GM21390 (cell line): ENCODE data around the gene NEXMIF.
"Not testable (repeated sequence)": the region's sequence is repeated elsewhere in the genome, so short reads cannot be mapped to it uniquely, and the experiment has no call there.

Source experiments
- ATAC-seq: cut with Tn5 transposase; IDR thresholded peaks from one replicate; pipeline ENCODE4 v1.9.1; 2021; ENCODE audit not compliant: unreplicated experiment

The NEXMIF gene

GRCh38 chrX:74797338-74797887 lies 127.8 kb downstream of the NEXMIF start:
- ATAC-seq, result no peak

DNA sequence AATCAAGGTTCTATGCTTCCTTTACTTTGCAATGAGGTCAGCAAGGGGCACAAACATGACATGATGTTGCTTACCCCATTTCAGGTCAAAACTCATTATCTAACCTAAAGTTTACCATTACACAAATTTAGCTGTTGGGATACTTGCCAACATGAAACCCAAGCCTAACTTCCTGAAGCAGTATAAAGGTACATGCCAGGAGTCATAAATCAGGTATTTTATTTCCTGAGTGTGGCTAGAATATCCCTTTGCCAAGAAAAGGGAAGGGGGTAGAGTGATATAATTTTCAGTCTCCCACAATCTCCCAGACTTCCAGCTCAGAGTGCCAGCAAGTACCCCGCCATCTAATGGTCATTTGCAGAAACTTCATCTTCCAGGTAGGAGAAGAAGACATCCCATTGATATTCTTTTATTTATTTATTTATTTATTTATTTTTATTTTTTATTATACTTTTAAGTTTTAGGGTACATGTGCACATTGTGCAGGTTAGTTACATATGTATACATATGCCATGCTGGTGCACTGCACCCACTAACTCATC lies 136.6 kb downstream of the NEXMIF start:
- ATAC-seq, result no peak

DNA sequence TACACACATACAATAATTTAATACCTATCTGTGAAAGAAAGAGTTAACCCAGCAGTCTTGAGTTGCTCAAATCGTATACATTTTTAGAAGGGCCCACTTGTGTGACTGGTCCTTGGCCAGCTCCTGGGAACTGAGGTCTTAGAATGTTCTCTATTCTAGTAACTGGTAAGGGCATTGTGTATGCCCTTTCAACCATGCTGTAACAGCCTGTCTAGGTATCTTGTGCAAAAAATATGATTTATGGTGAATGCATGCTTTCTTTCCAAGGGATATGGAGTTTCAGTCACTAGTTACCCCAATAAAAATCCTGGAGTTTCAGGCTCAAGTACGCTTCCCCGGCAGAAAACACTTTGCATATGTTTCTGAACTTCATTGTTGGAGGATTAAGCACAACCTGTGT lies 140.6 kb downstream of the NEXMIF start:
- ATAC-seq, result no peak

- ATAC-seq, result no peak
These were observed 143.7 kb downstream of the NEXMIF start for GRCh38 chrX:74781507-74782034.

DNA sequence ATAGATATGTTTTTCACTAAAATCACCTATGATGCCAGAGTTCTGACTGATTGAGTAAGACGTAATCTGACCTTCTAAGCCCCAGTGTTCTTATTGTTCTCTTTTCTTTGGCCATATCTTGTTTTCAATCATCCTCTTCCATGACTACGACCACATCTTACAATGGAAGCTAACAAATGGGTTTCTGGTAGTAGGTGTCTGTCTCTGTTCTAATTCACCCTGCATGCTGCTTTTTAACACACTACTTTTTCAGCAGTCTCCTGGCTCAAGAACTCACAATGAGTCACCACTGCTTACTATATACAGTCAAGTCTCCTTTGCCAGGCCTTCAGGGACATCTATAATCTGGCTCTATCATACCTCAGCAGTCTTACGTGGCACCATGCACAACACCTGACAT lies 146.1 kb downstream of the NEXMIF start:
- no peak for ATAC-seq

DNA sequence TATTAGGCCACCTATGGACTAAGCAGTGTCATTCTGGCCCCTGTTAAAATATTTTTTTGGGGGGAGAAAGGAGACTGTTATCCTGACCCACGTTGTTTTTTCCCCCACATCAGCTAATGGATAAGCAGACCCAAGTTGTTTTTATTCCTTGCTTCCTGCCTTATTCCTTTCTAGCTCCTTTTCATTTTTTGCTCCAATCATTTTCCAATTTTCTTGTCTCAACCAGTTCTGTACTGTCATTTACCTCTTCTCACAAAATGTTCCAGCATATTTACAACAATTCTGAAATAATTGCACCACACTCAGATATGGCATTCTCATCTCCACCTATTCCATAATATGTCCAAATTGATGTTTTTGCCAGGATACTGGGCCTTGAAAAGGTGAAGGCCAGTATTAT lies 150.3 kb downstream of the NEXMIF start:
- ATAC-seq, result no peak

DNA sequence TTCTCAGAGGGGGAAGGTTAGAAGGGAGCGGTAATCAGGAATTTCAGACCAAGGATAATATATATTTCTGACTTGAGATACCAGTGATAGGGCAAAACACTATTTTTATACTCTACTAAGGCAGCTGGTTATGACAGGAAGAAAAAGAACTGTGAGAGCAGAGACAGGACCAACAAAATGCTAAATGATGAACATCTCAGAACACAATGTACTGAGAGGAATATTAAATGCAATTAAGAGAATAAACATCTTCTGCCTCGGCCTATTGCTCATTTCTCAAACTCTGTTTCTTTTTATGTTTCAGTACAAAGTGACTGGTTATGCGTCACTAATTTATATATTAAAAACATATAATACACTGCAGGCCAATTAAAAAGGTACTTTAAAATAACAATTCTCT lies 188.8 kb downstream of the NEXMIF start:
- no peak for ATAC-seq

GRCh38 chrX:74705269-74705668 lies 220.0 kb downstream of the NEXMIF start:
- ATAC-seq, result no peak

DNA sequence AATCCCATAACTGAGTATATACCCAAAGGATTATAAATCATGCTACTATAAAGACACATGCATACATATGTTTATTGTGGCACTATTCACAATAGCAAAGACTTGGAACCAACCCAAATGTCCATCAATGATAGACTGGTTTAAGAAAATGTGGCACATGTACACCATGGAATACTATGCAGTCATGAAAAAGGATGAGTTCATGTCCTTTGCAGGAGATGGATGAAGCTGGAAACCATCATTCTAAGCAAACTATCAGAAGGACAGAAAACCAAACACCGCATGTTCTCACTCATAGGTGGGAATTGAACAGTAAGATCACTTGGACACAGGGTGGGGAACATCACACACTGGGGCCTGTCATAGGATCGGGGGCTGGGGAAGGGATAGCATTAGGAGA lies 223.9 kb downstream of the NEXMIF start:
- ATAC-seq, result not testable (repeated sequence)

GRCh38 chrX:74684466-74684865 lies 240.8 kb downstream of the NEXMIF start:
- ATAC-seq, result no peak
